Lung (tissue), 12 donors: ENCODE results near the gene KCNQ5. TPM values are rescaled to one million over a fixed set of nuclear protein-coding genes. Genes with fewer than 3 reads are reported as not detected.

ENCODE experiments used
- ATAC-seq: fragments of 200-7000 bp; cut with Tn5 transposase; one replicate; pipeline ENCODE4 v1.9.1; 2020; ENCODE audit warnings: moderate number of reproducible peaks; ENCODE audit not compliant: insufficient read depth, low FRiP score
- DNase-seq, 3 donors: peaks; one replicate each; pipeline ENCODE4 v3.0.0-alpha.2; 2013 to 2017
- H3K27ac ChIP-seq, 2 donors: one replicate each; pipeline ENCODE4 v1.5.1; 2013; ENCODE audit warnings: mild to moderate bottlenecking in 2 of 2, moderate library complexity in 2 of 2, control low read depth in 1 of 2, inconsistent platforms in 1 of 2, low read depth in 1 of 2, low read length in 1 of 2
- H3K27me3 ChIP-seq, 3 donors: one replicate each; pipeline ENCODE4 v1.5.1; 2013; ENCODE audit warnings: low read length in 2 of 3; ENCODE audit not compliant: control insufficient read depth in 3 of 3, insufficient read depth in 3 of 3
- H3K36me3 ChIP-seq, 4 donors: one replicate each; pipeline ENCODE4 v1.5.1; 2013; ENCODE audit warnings: low read length in 4 of 4, mild to moderate bottlenecking in 1 of 4, moderate library complexity in 1 of 4; ENCODE audit not compliant: control insufficient read depth in 4 of 4, insufficient read depth in 4 of 4
- H3K4me1 ChIP-seq, 5 donors: one replicate each; pipeline ENCODE4 v1.5.1; 2013; ENCODE audit warnings: low read length in 5 of 5, mild to moderate bottlenecking in 2 of 5, moderate library complexity in 1 of 5; ENCODE audit not compliant: control insufficient read depth in 5 of 5, insufficient read depth in 5 of 5
- H3K4me3 ChIP-seq: one replicate; pipeline ENCODE4 v1.5.1; 2013; ENCODE audit warnings: mild to moderate bottlenecking, control low read depth, moderate library complexity
- H3K9ac ChIP-seq, 2 donors: one replicate each; pipeline ENCODE4 v1.5.1; 2013; ENCODE audit warnings: low read length in 2 of 2, control low read depth in 1 of 2; ENCODE audit not compliant: insufficient read depth in 1 of 2
- H3K9me3 ChIP-seq, 4 donors: one replicate each; pipeline ENCODE4 v1.5.1; 2013; ENCODE audit warnings: low read length in 3 of 4, mild to moderate bottlenecking in 1 of 4, moderate library complexity in 1 of 4; ENCODE audit not compliant: control insufficient read depth in 4 of 4, insufficient read depth in 3 of 4
- WGBS, 2 donors: extraction: QIAGEN DNeasy Blood & Tissue Kit; methylation state at CpG; one replicate each; pipeline ENCODE4 v1.1.7; 2013; 5-methylcytosine and 5-hydroxymethylcytosine counted together
- polyA plus RNA-seq, 2 donors: library from polyadenylated mRNA; stranded (reverse); fragments of 200-250 nt; gene quantifications; one replicate each; pipeline ENCODE4 v1.2.1, GENCODE V29; 2013
- total RNA-seq, 2 donors: library from RNA; depleted of rRNA in 1 of 2; stranded (reverse); fragments of >200 nt in 1 of 2; gene quantifications; one replicate each; pipeline ENCODE4 v1.2.1, GENCODE V29; 2014 to 2021
- TF ChIP-seq, protein P1 (sequence below): IDR thresholded peaks from 2 replicates; pipeline ENCODE4 v1.5.1; 2012; ENCODE audit warnings: mild to moderate bottlenecking; ENCODE audit errors: control extremely low read depth, extremely low read depth
- donor health status: control.
- donor health status: control.
- donor health status: Bipolar disorder and iron deficiency.
- donor health status: healthy.
- donor health status: DM: yes; HTN: yes; CAD: no.

Gene KCNQ5
- total and polyA plus RNA-seq, 4 donors = 0.12 to 5.7 (median 0.46) TPM

DNA sequence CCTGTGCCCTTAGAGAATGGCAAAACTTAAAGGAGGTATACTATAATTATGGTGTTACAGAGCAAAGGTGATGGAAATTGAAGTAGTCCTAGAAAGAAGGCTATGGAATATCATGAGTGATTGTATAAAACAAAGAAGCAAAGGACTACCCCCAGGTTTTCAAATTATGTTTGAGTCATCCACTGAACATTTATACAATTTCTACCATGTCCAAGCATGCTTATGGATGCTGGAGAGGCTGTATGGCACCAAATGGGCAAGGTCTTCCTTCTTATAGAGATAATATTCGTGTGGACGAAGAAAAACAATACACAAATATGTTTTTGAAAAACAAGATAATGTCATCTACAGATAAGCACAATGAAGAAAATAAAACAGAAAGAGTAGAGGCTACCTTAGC lies 425.9 kb downstream of the KCNQ5 start:
- ATAC-seq = no peak
- Histone ChIP-seq H3K9ac (no peak overlapping the region), H3K27me3 (no peaks in the 10 kb centered on the region), H3K4me3 (no peak overlapping the region), H3K9me3 (no peaks in the 10 kb centered on the region), H3K36me3 (no peaks in the 10 kb centered on the region), H3K4me1 (no peaks in the 10 kb centered on the region), H3K27ac (no peak overlapping the region)
- no peak for DNase-seq
- TF ChIP-seq, protein P1, sequence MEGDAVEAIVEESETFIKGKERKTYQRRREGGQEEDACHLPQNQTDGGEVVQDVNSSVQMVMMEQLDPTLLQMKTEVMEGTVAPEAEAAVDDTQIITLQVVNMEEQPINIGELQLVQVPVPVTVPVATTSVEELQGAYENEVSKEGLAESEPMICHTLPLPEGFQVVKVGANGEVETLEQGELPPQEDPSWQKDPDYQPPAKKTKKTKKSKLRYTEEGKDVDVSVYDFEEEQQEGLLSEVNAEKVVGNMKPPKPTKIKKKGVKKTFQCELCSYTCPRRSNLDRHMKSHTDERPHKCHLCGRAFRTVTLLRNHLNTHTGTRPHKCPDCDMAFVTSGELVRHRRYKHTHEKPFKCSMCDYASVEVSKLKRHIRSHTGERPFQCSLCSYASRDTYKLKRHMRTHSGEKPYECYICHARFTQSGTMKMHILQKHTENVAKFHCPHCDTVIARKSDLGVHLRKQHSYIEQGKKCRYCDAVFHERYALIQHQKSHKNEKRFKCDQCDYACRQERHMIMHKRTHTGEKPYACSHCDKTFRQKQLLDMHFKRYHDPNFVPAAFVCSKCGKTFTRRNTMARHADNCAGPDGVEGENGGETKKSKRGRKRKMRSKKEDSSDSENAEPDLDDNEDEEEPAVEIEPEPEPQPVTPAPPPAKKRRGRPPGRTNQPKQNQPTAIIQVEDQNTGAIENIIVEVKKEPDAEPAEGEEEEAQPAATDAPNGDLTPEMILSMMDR = no peak
- 34 to 41% methylated on average over 2 of the region's 2 CpGs for WGBS, 2 donors

DNA sequence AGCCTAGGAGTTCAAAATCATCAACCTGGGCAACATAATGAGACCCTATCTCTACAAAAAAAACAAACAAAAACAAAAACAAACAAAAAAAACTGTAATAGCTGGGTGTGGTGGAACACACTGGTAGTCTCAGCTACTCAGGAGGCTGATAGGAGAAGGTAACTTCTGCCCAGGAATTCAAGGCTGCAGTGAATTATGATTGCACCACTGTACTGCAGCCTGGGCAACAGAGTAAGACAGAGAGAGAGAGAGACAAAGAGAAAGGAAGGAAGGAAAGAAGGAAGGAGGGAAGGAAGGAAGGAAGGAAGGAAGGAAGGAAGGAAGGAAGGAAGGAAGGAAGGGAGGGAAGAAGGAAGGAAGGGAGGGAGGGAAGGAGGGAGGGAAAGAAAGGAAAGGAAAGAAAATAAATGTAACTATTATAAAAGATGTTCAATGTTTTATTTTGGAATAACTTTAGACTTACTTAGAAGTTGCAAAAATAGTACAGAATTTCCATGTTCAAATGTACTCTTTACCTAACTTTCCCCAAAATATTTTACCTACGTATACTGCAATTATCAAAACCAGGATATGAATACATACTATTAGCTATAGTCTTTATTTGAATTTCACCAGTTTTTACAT lies 428.2 kb downstream of the KCNQ5 start:
- Histone ChIP-seq H3K27me3 (no peaks in the 10 kb centered on the region), H3K4me1 (no peaks in the 10 kb centered on the region), H3K9ac (no peak overlapping the region), H3K27ac (no peak overlapping the region), H3K4me3 (no peak overlapping the region), H3K36me3 (no peaks in the 10 kb centered on the region), H3K9me3 (peaks cover 0 to 2% (median 0%) of the 10 kb centered on the region in 4 donors)
- no peak for ATAC-seq
- TF ChIP-seq, protein P1 = no peak
- DNase-seq = no peak
- WGBS, 2 donors = 95 to 100% methylated on average over 1 of the region's 1 CpG

DNA sequence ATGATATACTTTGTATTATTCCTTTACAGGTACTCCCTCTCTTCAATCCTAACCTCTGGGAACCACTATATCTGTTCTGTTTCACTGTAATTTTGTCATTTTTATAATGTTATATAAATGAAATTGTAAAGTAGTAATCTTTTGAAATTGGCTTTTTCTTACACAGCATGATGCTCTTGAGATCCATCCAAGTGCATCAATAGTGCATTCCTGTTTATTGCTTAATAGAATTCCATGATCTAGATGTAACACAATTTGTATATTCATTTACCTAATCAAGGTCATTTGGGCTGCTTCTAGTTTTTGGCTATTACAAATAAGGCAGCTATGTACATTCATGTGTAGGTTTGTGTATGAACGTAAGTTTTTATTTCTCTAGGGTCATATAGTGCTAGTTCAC lies 428.8 kb downstream of the KCNQ5 start:
- 87 to 96% methylated on average over 1 of the region's 1 CpG for WGBS, 2 donors
- ATAC-seq = no peak
- H3K27me3 ChIP-seq = no peaks in the 10 kb centered on the region

More for the DNA sequence above, 428.8 kb downstream of the KCNQ5 start:
- Histone ChIP-seq H3K9me3 (peaks cover 0 to 2% (median 0%) of the 10 kb centered on the region in 4 donors), H3K4me3 (no peak overlapping the region), H3K9ac (no peak overlapping the region), H3K36me3 (no peaks in the 10 kb centered on the region), H3K27ac (no peak overlapping the region), H3K4me1 (no peaks in the 10 kb centered on the region)
- TF ChIP-seq, protein P1 = no peak
- no peak for DNase-seq
